ENCODE results near the gene CCNY. TPM values are rescaled to one million over a fixed set of nuclear protein-coding genes. Genes with fewer than 3 reads are reported as not detected.

The CCNY gene
- total and polyA plus RNA-seq, 2 of the 13 experiments (the other 11 are each of a cell fraction or from before 2014, with no cell fraction given), result 48.2 to 54.7 TPM

DNA sequence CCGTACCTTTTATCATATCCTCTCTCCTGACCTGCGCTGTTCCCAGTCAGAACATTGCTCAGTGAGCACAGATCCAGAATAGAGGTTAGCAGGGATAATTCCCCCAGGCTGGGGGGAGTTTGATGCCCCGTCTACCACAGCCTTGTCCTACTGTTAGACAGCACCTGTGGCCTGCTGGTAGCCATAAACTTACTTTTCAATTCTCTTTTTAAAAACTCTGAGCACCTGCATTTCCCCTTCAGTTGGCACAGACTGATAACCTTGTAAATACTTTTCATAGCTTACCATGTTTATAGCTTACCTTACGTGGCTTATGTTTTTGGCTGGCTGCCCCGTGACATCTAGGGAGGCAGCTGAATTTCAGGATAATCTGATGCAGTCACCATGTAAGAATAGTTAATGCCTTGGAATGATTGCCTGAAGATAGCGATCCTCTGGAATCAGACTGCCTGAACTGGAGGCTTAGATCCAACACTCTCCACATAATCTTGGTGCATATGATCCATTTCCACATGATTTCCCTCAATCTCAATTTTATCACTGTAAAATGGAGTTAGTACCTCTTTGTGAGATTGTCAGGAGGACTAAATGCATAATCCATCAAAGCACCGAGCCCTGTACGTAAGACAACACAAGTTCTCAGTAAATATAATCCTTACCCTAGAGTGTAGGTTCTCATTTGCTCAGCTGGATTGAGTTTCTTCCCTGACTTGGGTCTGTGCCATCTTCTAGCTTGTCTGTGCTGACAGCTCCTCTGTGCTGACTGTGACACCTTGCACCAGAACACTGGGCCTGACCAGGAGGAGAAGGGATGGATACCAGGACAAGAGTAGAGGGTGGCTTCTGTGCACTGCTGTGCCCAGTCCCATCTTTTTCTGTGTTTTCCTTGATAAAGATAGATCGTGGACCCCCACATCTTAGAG lies 157.1 kb downstream of the CCNY start:
- ATAC-seq, result no peak
- in situ Hi-C loops (cut with HindIII; ENCODE audit: extremely low pct_ligation_motif_present, low pct_unique_long_range_greater_than_20kb), result no loop called here
- WGBS (ENCODE audit: low lambda C conversion rate), result 94% methylated on average over 9 of the region's 9 CpGs
- Histone ChIP-seq H3K9ac (ENCODE audit: insufficient read depth, low read depth, low read length) (no peak overlapping the region), H3K4me3 (replicated peaks in 1 of 3; ENCODE audit: insufficient read depth in 1 of 3, low read depth in 2 of 3, low read length in 3 of 3) (no peak overlapping the region), H3K27ac (ENCODE audit: extremely low read length, insufficient read depth, low read length) (no peak overlapping the region), H3K9me3 (ENCODE audit: low read length) (no peaks in the 10 kb centered on the region), H3K79me2 (ENCODE audit: insufficient read depth, low read length) (peaks cover 4% of the 10 kb centered on the region), H3K4me2 (ENCODE audit: low read depth, low read length) (no peak overlapping the region), H2AFZ (ENCODE audit: low read length) (no peak overlapping the region), H3K27me3 (ENCODE audit: control insufficient read depth in 1 of 2, insufficient read depth in 2 of 2, low read length in 2 of 2) (no peaks in the 10 kb centered on the region), H4K20me1 (ENCODE audit: insufficient read depth, low read length) (no peaks in the 10 kb centered on the region; the same call in 1 of the 2 replicates), H3K4me1 (ENCODE audit: insufficient read depth, low read length) (peaks cover 33% of the 10 kb centered on the region), H3K36me3 (replicated peaks in 1 of 2; ENCODE audit: control insufficient read depth in 1 of 2, insufficient read depth in 2 of 2, low read length in 2 of 2) (peaks cover 11 to 17% of the 10 kb centered on the region in 2 experiments; a peak in 4 of 5 replicates)
- no TSS peak for BruUV-seq (replicated peaks)
- DNase-seq (ENCODE audit: low spot score), result no peak
- TF ChIP-seq, protein P1, sequence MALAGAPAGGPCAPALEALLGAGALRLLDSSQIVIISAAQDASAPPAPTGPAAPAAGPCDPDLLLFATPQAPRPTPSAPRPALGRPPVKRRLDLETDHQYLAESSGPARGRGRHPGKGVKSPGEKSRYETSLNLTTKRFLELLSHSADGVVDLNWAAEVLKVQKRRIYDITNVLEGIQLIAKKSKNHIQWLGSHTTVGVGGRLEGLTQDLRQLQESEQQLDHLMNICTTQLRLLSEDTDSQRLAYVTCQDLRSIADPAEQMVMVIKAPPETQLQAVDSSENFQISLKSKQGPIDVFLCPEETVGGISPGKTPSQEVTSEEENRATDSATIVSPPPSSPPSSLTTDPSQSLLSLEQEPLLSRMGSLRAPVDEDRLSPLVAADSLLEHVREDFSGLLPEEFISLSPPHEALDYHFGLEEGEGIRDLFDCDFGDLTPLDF (CRISPR knock-in tag; IDR thresholded peaks at IDR 0.05), result no peak
- TF ChIP-seq TCF12 (IDR thresholded peaks at IDR 0.05) (no peak), TCF12 (CRISPR knock-in tag; IDR thresholded peaks at IDR 0.05) (no peak), GLI4 (CRISPR knock-in tag; IDR thresholded peaks at IDR 0.05; ENCODE audit: borderline replicate concordance) (no peak), ZNF3 (CRISPR knock-in tag; IDR thresholded peaks at IDR 0.05) (no peak), ZZZ3 (CRISPR knock-in tag; IDR thresholded peaks at IDR 0.05; ENCODE audit: borderline replicate concordance) (no peak), ZNF296 (CRISPR knock-in tag; conservative IDR thresholded peaks at IDR 0.05) (no peak)
- ChIA-PET CTCF (ENCODE audit: low intra/inter-chr PET ratio, low total read pairs) (no interaction called here), POLR2A (no interaction called here)
- FAIRE-seq, result no peak
- intact Hi-C loops (cut with micrococcal nuclease; ENCODE audit: unreplicated experiment), result no loop called here

Measured in HepG2 (cell line).